Trophoblast cell (in vitro differentiated cells and primary cell): ENCODE results near the gene MTRF1L.

Experiments
- DNase-seq, 2 donors: peaks; one replicate each; pipeline ENCODE4 v3.0.0-alpha.2; 2016
- H2AFZ ChIP-seq: 2 replicates; pipeline ENCODE4 v1.6.1; 2013; ENCODE audit warnings: low read length, moderate library complexity, mild to moderate bottlenecking; ENCODE audit not compliant: insufficient read depth, poor library complexity
- H2AK5ac ChIP-seq: 2 replicates; pipeline ENCODE4 v1.6.1; 2013; ENCODE audit warnings: mild to moderate bottlenecking, low read length
- H2BK120ac ChIP-seq: 2 replicates; pipeline ENCODE4 v1.6.1; 2013; ENCODE audit warnings: low read length, mild to moderate bottlenecking, moderate library complexity; ENCODE audit not compliant: insufficient read depth, poor library complexity
- H2BK12ac ChIP-seq: 2 replicates; pipeline ENCODE4 v1.6.1; 2013; ENCODE audit warnings: mild to moderate bottlenecking, low read length, moderate library complexity
- H2BK5ac ChIP-seq: 2 replicates; pipeline ENCODE4 v1.6.1; 2013; ENCODE audit warnings: low read length, low read depth, moderate library complexity, mild to moderate bottlenecking; ENCODE audit not compliant: poor library complexity
- H3K14ac ChIP-seq: 2 replicates; pipeline ENCODE4 v1.6.1; 2013; ENCODE audit warnings: mild to moderate bottlenecking, low read length
- H3K18ac ChIP-seq: 2 replicates; pipeline ENCODE4 v1.6.1; 2013; ENCODE audit warnings: mild to moderate bottlenecking, low read length
- H3K23ac ChIP-seq: 2 replicates; pipeline ENCODE4 v1.6.1; 2013; ENCODE audit warnings: low read length
- H3K27ac ChIP-seq: 2 replicates; pipeline ENCODE4 v1.5.1; 2013; ENCODE audit warnings: low read depth, mild to moderate bottlenecking, inconsistent platforms, low read length, moderate library complexity
- H3K27me3 ChIP-seq: 2 replicates; pipeline ENCODE4 v1.6.1; 2013; ENCODE audit warnings: inconsistent platforms, mild to moderate bottlenecking, low read length, moderate library complexity; ENCODE audit not compliant: insufficient read depth
- H3K36me3 ChIP-seq, 2 experiments: 1 replicate in 1 of 2; 2 replicates in 1 of 2; pipeline ENCODE4 v1.6.1; 2013; ENCODE audit warnings: low read length in 2 of 2, mild to moderate bottlenecking in 2 of 2, moderate library complexity in 1 of 2; ENCODE audit not compliant: insufficient read depth in 2 of 2, control insufficient read depth in 1 of 2
- H3K4ac ChIP-seq: 2 replicates; pipeline ENCODE4 v1.6.1; 2013; ENCODE audit warnings: low read depth, mild to moderate bottlenecking, low read length, moderate library complexity
- H3K4me1 ChIP-seq, 2 experiments: 1 replicate in 1 of 2; 2 replicates in 1 of 2; pipeline ENCODE4 v1.6.1; 2013; ENCODE audit warnings: low read length in 2 of 2, mild to moderate bottlenecking in 2 of 2, moderate library complexity in 1 of 2; ENCODE audit not compliant: insufficient read depth in 2 of 2, control insufficient read depth in 1 of 2
- H3K4me2 ChIP-seq: 2 replicates; pipeline ENCODE4 v1.6.1; 2013; ENCODE audit warnings: inconsistent platforms, mild to moderate bottlenecking, low read length, moderate library complexity
- H3K4me3 ChIP-seq: 2 replicates; pipeline ENCODE4 v1.5.1; 2013; ENCODE audit warnings: mild to moderate bottlenecking, low read depth, low read length, inconsistent platforms
- H3K79me1 ChIP-seq: one replicate; pipeline ENCODE4 v1.6.1; 2013; ENCODE audit warnings: low read length
- H3K79me2 ChIP-seq: 2 replicates; pipeline ENCODE4 v1.6.1; 2013; ENCODE audit warnings: low read length, mild to moderate bottlenecking; ENCODE audit not compliant: control insufficient read depth, insufficient read depth, poor library complexity
- H3K9ac ChIP-seq: 2 replicates; pipeline ENCODE4 v1.6.1; 2013; ENCODE audit warnings: mild to moderate bottlenecking, low read length
- H3K9me3 ChIP-seq: 2 replicates; pipeline ENCODE4 v1.6.1; 2013; ENCODE audit warnings: low read depth, mild to moderate bottlenecking, control low read depth, inconsistent platforms, low read length; ENCODE audit not compliant: insufficient read depth
- H4K12ac ChIP-seq: 2 replicates; pipeline ENCODE4 v1.6.1; 2013; ENCODE audit warnings: low read depth, mild to moderate bottlenecking, low read length, moderate library complexity
- H4K8ac ChIP-seq: 2 replicates; pipeline ENCODE4 v1.6.1; 2013; ENCODE audit warnings: low read depth, mild to moderate bottlenecking, low read length, moderate library complexity
- H4K91ac ChIP-seq: one replicate; pipeline ENCODE4 v1.6.1; 2013; ENCODE audit warnings: low read depth, mild to moderate bottlenecking, low read length, moderate library complexity
- WGBS: extraction: QIAGEN DNeasy Blood & Tissue Kit; methylation state at CpG from one replicate; pipeline ENCODE4 v1.1.7; 2013; ENCODE audit warnings: missing lambda C conversion rate; ENCODE audit not compliant: insufficient read length, insufficient coverage; ENCODE audit errors: extremely low coverage; 5-methylcytosine and 5-hydroxymethylcytosine counted together

Gene MTRF1L

DNA sequence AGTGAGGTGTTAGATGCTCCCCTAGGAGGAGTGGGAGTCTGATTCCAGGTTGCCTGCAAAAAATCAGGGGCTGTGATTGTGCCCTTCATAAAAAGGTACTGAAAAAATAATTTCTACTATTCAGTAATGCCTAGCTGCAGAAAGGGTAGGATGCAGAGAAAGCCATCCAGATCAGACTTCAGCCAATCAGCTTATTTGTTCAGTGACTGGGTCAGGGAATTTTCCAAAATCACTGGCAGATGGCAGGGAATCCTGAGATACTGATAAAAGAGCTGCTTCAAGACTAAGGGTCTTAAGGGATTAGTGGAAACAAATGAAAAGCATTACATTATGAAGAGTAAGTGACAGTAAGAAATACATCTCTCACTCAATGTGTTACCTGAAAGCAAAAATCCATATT lies 42.8 kb upstream of the MTRF1L start:
- Histone ChIP-seq H3K4me3 (no peak overlapping the region), H2BK120ac (no peak overlapping the region), H4K91ac (no peak overlapping the region), H3K27ac (no peak overlapping the region), H2BK5ac (no peak overlapping the region), H2AK5ac (no peak overlapping the region), H3K9me3 (no peaks in the 10 kb centered on the region), H2BK12ac (no peak overlapping the region), H4K12ac (no peak overlapping the region), H3K79me1 (no peaks in the 10 kb centered on the region), H3K14ac (no peak overlapping the region), H3K4ac (no peak overlapping the region), H3K36me3 (no peaks in the 10 kb centered on the region), H3K4me2 (no peak overlapping the region), H2AFZ (no peak overlapping the region), H3K18ac (no peak overlapping the region), H3K4me1 (no peaks in the 10 kb centered on the region), H3K27me3 (no peaks in the 10 kb centered on the region), H4K8ac (no peak overlapping the region), H3K9ac (no peak overlapping the region), H3K23ac (no peak overlapping the region), H3K79me2 (no peaks in the 10 kb centered on the region)
- DNase-seq, result no peak

DNA sequence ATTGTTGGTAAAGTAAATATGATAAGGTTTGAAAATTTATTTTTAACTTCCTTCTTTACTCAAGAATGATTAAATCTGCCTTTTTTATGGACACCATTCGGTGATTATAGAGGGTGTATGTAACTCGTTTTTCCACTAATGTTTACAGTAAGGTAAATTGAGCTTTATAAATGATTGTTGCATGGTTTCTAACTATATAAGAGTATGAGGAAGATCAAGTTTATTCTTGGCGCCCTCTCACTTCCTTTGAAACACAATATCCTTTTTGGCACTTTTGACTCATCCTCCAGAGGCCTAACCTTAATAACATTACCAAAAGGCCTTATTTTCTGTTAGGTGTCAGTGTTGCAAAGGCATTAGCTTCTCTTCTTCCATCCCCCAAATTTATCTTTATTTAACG lies 41.8 kb upstream of the MTRF1L start:
- no CpG with 5 or more reads among the region's 4 CpGs for WGBS
- Histone ChIP-seq H2BK12ac (no peak overlapping the region), H3K4me2 (no peak overlapping the region)

DNA sequence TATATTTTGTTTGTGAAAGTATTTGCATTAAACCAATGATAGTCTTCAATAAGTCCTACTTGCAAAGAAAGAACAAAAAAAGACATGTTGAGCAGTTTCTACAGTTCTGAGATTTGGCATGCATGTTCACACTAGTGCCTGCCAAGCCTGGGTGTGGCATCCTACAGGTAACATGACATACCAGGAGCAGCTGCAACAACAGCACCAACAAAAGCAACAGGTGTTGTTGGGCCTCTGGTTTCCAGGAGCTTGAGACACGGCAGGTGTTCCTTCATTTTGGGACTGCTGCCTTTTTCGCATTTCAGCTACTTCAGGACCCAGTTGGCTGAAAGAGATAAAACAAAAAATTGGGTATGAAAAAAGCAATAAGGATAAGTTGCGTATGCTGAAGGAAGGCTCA lies 41.2 kb upstream of the MTRF1L start:
- H3K27ac ChIP-seq, result no peak overlapping the region
- no CpG with 5 or more reads among the region's 3 CpGs for WGBS
- H4K91ac ChIP-seq, result no peak overlapping the region
- no peaks in the 10 kb centered on the region for H3K4me1 ChIP-seq
- no peak overlapping the region for H2BK120ac ChIP-seq
- no peaks in the 10 kb centered on the region for H3K9me3 ChIP-seq
- no peak overlapping the region for H2BK5ac ChIP-seq
- no peaks in the 10 kb centered on the region for H3K27me3 ChIP-seq
- H3K4ac ChIP-seq, result no peak overlapping the region
- no peaks in the 10 kb centered on the region for H3K79me2 ChIP-seq
- no peak overlapping the region for H2BK12ac ChIP-seq
- H4K12ac ChIP-seq, result no peak overlapping the region
- no peak overlapping the region for H4K8ac ChIP-seq
- no peaks in the 10 kb centered on the region for H3K36me3 ChIP-seq
- no peaks in the 10 kb centered on the region for H3K79me1 ChIP-seq
- no peak overlapping the region for H3K4me3 ChIP-seq
- DNase-seq, result no peak
- H3K4me2 ChIP-seq, result no peak overlapping the region
- no peak overlapping the region for H3K18ac ChIP-seq
- no peak overlapping the region for H3K14ac ChIP-seq
- no peak overlapping the region for H2AFZ ChIP-seq
- H2AK5ac ChIP-seq, result no peak overlapping the region
- no peak overlapping the region for H3K9ac ChIP-seq
- H3K23ac ChIP-seq, result no peak overlapping the region

More for the DNA sequence above, 41.8 kb upstream of the MTRF1L start:
- Histone ChIP-seq H2BK120ac (no peak overlapping the region), H4K91ac (no peak overlapping the region), H3K4ac (no peak overlapping the region), H4K12ac (no peak overlapping the region), H3K4me1 (no peaks in the 10 kb centered on the region), H3K9me3 (no peaks in the 10 kb centered on the region), H3K18ac (no peak overlapping the region), H3K79me2 (no peaks in the 10 kb centered on the region), H3K14ac (no peak overlapping the region), H3K79me1 (no peaks in the 10 kb centered on the region), H3K9ac (no peak overlapping the region), H2AFZ (no peak overlapping the region), H2AK5ac (no peak overlapping the region), H3K36me3 (no peaks in the 10 kb centered on the region), H3K23ac (no peak overlapping the region), H3K27ac (no peak overlapping the region), H2BK5ac (no peak overlapping the region), H3K4me3 (no peak overlapping the region), H4K8ac (no peak overlapping the region), H3K27me3 (no peaks in the 10 kb centered on the region)
- DNase-seq, result no peak

DNA sequence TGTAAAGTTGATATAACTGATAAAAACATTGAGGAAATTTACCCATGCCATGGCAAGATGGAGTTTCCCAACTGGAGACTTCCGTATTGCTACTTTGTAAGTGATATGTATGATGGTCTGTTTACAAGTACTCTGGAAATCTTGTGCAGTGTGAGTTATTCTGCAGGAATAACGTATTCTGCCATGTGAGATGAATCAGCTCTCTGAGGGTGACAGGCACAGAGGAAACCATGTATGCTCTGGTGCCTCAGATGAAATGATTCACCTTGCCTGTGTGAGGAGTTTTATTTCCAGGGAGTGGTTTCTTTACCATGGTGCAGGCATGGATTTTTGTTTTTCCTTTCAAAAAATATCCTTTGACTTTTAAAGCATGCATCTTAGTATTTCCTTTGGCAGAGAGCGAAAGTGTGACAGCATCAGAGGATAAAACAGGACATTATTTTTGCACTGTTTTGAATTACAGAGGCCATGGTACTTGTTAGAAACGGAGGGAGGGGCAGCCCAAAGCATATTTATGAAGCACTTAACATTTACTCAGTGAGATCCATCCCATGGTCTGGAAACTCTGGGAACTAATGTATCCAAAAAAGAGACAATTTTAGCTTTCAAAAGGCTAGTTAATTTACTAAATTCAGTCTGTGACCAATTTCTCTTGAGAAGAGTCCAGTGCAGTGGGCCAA lies 36.0 kb upstream of the MTRF1L start:
- DNase-seq, result no peak
- Histone ChIP-seq H2BK12ac (no peak overlapping the region), H3K4ac (no peak overlapping the region), H3K79me2 (no peaks in the 10 kb centered on the region), H3K4me1 (no peaks in the 10 kb centered on the region), H4K8ac (no peak overlapping the region), H2AK5ac (no peak overlapping the region), H3K27me3 (no peaks in the 10 kb centered on the region), H3K23ac (no peak overlapping the region), H3K18ac (no peak overlapping the region), H3K4me3 (no peak overlapping the region), H3K4me2 (no peak overlapping the region), H3K9me3 (no peaks in the 10 kb centered on the region), H3K27ac (no peak overlapping the region), H4K91ac (no peak overlapping the region), H2BK5ac (no peak overlapping the region), H3K9ac (no peak overlapping the region), H3K14ac (no peak overlapping the region), H2BK120ac (no peak overlapping the region), H2AFZ (no peak overlapping the region), H3K79me1 (no peaks in the 10 kb centered on the region), H4K12ac (no peak overlapping the region), H3K36me3 (no peaks in the 10 kb centered on the region)
- WGBS, result no CpG with 5 or more reads among the region's 4 CpGs
